Adrenal gland (tissue), 12 donors: Measurements from ENCODE around the gene CNTNAP2. TPM values are rescaled to one million over a fixed set of nuclear protein-coding genes. Genes with fewer than 3 reads are reported as not detected.

Source experiments
- DNase-seq, 7 donors: peaks; one replicate each; pipeline ENCODE4 v3.0.0-alpha.2; 2019 to 2020
- H3K27ac ChIP-seq, 5 donors: fragments of 200-600 bp; sonication (generic) in 4 of 5; 1 replicate in 3 of 5; 2 replicates in 2 of 5; pipeline versions ENCODE4 v1.5.1 to v1.8.0; 2016 to 2020; ENCODE audit warnings: mild to moderate bottlenecking in 1 of 5
- H3K27me3 ChIP-seq: fragments of 200-600 bp; 2 replicates; pipeline ENCODE4 v1.8.0; 2021
- H3K36me3 ChIP-seq, 2 donors: fragments of 200-600 bp; replicated peaks in 1 of 2; 1 replicate in 1 of 2; 2 replicates in 1 of 2; pipeline versions ENCODE4 v1.5.1 to v1.8.0; 2018 to 2022
- H3K4me1 ChIP-seq, 2 donors: fragments of 200-600 bp; replicated peaks in 1 of 2; 1 replicate in 1 of 2; 2 replicates in 1 of 2; pipeline versions ENCODE4 v1.5.1 to v1.8.0; 2018 to 2021
- H3K4me3 ChIP-seq, 4 donors: fragments of 200-600 bp; sonication (generic) in 3 of 4; one replicate each; pipeline ENCODE4 v1.5.1; 2016 to 2018
- H3K9me3 ChIP-seq, 3 donors: fragments of 200-600 bp; sonication (generic) in 1 of 3; replicated peaks in 1 of 3; 1 replicate in 2 of 3; 2 replicates in 1 of 3; pipeline versions ENCODE4 v1.5.1 to v1.8.0; 2016 to 2021
- POLR2A ChIP-seq, 2 donors: fragments of 450-650 bp; IDR thresholded peaks; one replicate each; pipeline ENCODE4 v1.6.1; 2017; ENCODE audit warnings: antibody characterized with exemption in 2 of 2, mild to moderate bottlenecking in 2 of 2, moderate library complexity in 1 of 2
- whole genome bisulfite sequencing, 4 donors: extraction: QIAGEN DNeasy Blood & Tissue Kit in 2 of 4; methylation state at CpG; one replicate each; pipeline versions ENCODE4 v1.1.5 to v1.1.7; 2013 to 2017; 5-methylcytosine and 5-hydroxymethylcytosine counted together
- intact Hi-C, 2 donors: fragments of 100-400 bp; cut with DNase I; formaldehyde crosslinking; loops; one replicate each; pipeline versions ENCODE4 v1.14.1 to v1.15.0; 2022 to 2023
- polyA plus RNA-seq, 3 donors: library from polyadenylated mRNA; stranded (reverse); fragments of 200-250 nt in 2 of 3; fragments of 350-450 nt in 1 of 3; fragmentation: Illumina TruSeq in 1 of 3; extraction: RNeasy Lipid Tissue Mini Kit (QIAGEN cat#74804) in 1 of 3; gene quantifications; one replicate each; pipeline ENCODE4 v1.2.3, GENCODE V29; 2013 to 2014
- total RNA-seq, 9 donors: library from RNA; depleted of rRNA in 4 of 9; stranded (reverse); fragments of >200 nt in 4 of 9; fragments of 120-200 nt in 1 of 9; fragmentation: NEBNext Ultra II Directional in 1 of 9; extraction: Animal tissue kit (Norgen Biotek cat#: 25700) in 1 of 9; gene quantifications; one replicate each; pipeline versions ENCODE4 v1.1.0 to v1.2.4, GENCODE V29; 2013 to 2023
- TF ChIP-seq, protein P1 (sequence below), 6 experiments: fragments of 450-650 bp in 4 of 6; fragments of 200-600 bp in 2 of 6; sonication (generic) in 1 of 6; IDR thresholded peaks; 1 replicate in 5 of 6; 2 replicates in 1 of 6; pipeline versions ENCODE4 v1.5.1 to v1.8.0; 2016 to 2021; ENCODE audit warnings: antibody characterized with exemption in 6 of 6, mild to moderate bottlenecking in 2 of 6, moderate library complexity in 1 of 6
- donor health status: healthy with polysubstance abuse.
- donor health status: Bipolar disorder and iron deficiency.
- donor health status: DM: yes; HTN: yes; CAD: no.
- donor health status: DM: no; HTN: no; CAD: no.
- donor health status: DM: no; HTN: no; CAD: no.
- donor health status: DM: yes; HTN: yes; CAD: no.

Gene CNTNAP2
- total and polyA plus RNA-seq, 12 donors: 0.14 to 6.3 (median 1.8) TPM; not detected in 2

GRCh38 chr7:147829016-147829415 is 1712.4 kb downstream of the CNTNAP2 start:
- H3K9me3 ChIP-seq: no peaks in the 10 kb centered on the region
- TF ChIP-seq, protein P1, sequence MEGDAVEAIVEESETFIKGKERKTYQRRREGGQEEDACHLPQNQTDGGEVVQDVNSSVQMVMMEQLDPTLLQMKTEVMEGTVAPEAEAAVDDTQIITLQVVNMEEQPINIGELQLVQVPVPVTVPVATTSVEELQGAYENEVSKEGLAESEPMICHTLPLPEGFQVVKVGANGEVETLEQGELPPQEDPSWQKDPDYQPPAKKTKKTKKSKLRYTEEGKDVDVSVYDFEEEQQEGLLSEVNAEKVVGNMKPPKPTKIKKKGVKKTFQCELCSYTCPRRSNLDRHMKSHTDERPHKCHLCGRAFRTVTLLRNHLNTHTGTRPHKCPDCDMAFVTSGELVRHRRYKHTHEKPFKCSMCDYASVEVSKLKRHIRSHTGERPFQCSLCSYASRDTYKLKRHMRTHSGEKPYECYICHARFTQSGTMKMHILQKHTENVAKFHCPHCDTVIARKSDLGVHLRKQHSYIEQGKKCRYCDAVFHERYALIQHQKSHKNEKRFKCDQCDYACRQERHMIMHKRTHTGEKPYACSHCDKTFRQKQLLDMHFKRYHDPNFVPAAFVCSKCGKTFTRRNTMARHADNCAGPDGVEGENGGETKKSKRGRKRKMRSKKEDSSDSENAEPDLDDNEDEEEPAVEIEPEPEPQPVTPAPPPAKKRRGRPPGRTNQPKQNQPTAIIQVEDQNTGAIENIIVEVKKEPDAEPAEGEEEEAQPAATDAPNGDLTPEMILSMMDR (IDR thresholded peaks at IDR 0.05): no peak
- TF ChIP-seq POLR2A (IDR thresholded peaks at IDR 0.05): no peak
- no peak overlapping the region for H3K4me3 ChIP-seq
- H3K4me1 ChIP-seq: no peaks in the 10 kb centered on the region
- no peaks in the 10 kb centered on the region for H3K27me3 ChIP-seq
- WGBS, 4 donors: 78 to 91% (median 88%) methylated on average over 2 of the region's 2 CpGs
- H3K36me3 ChIP-seq: no peaks in the 10 kb centered on the region
- DNase-seq: no peak
- intact Hi-C loops: no loop called here
- no peak overlapping the region for H3K27ac ChIP-seq

- H3K27ac ChIP-seq: no peak overlapping the region
- H3K36me3 ChIP-seq: no peaks in the 10 kb centered on the region
- TF ChIP-seq POLR2A (IDR thresholded peaks at IDR 0.05): no peak
- TF ChIP-seq, protein P1 (IDR thresholded peaks at IDR 0.05): no peak
- H3K27me3 ChIP-seq: no peaks in the 10 kb centered on the region
- no peaks in the 10 kb centered on the region for H3K4me1 ChIP-seq
- WGBS, 4 donors: 67 to 82% (median 72%) methylated on average over 6 of the region's 6 CpGs
- H3K4me3 ChIP-seq: no peak overlapping the region
- no peaks in the 10 kb centered on the region for H3K9me3 ChIP-seq
- no peak for DNase-seq
- intact Hi-C loops: no loop called here
These were observed 1717.0 kb downstream of the CNTNAP2 start for GRCh38 chr7:147833557-147833956.

- intact Hi-C loops: no loop called here
- no peaks in the 10 kb centered on the region for H3K4me1 ChIP-seq
- H3K27ac ChIP-seq: no peak overlapping the region
- TF ChIP-seq, protein P1 (IDR thresholded peaks at IDR 0.05): no peak
- no peak for TF ChIP-seq POLR2A (IDR thresholded peaks at IDR 0.05)
- peak in 1 of 7 donors; percentile 7 for DNase-seq
- H3K27me3 ChIP-seq: no peaks in the 10 kb centered on the region
- no peak overlapping the region for H3K4me3 ChIP-seq
- no peaks in the 10 kb centered on the region for H3K9me3 ChIP-seq
- no peaks in the 10 kb centered on the region for H3K36me3 ChIP-seq
- 26 to 50% (median 39%) methylated on average over 1 of the region's 1 CpG for WGBS, 4 donors
These were observed 1717.4 kb downstream of the CNTNAP2 start for GRCh38 chr7:147833970-147834369.

DNA sequence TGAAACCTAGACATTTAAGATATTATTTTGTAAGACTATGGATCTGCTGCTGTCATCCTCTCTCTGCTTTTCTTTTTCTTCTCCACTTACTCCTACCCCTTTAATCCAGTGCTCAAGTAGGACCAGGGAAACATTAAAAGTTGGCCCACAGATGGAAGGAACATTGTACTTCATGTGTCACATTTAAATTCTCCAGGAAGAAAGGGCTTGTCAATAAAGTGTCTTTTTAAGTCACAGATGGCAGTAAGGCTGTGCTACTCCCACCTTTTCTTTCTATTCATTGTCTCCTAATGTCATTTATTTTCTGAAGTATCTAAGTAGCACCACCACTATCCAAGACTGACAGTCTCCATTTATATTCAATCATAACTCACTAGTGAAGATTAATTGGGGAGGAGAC is 1736.2 kb downstream of the CNTNAP2 start:
- Histone ChIP-seq H3K27me3 (no peaks in the 10 kb centered on the region), H3K36me3 (no peaks in the 10 kb centered on the region), H3K9me3 (no peaks in the 10 kb centered on the region), H3K4me3 (no peak overlapping the region), H3K4me1 (no peaks in the 10 kb centered on the region), H3K27ac (no peak overlapping the region)
- TF ChIP-seq, protein P1 (IDR thresholded peaks at IDR 0.05): no peak
- TF ChIP-seq POLR2A (IDR thresholded peaks at IDR 0.05): no peak
- intact Hi-C loops: no loop called here
- no peak for DNase-seq
